Activated CD8-positive, alpha-beta memory T cell treated with anti-CD3 and anti-CD28 coated beads, Interleukin-2, amount 50 U/mL, for 1 hour (primary cell): Measurements from ENCODE around the gene KIF19.

Source experiments
- DNase-seq: peaks from one replicate; pipeline ENCODE4 v3.0.0-alpha.2; 2020; ENCODE audit errors: extremely low read depth

Gene KIF19

DNA sequence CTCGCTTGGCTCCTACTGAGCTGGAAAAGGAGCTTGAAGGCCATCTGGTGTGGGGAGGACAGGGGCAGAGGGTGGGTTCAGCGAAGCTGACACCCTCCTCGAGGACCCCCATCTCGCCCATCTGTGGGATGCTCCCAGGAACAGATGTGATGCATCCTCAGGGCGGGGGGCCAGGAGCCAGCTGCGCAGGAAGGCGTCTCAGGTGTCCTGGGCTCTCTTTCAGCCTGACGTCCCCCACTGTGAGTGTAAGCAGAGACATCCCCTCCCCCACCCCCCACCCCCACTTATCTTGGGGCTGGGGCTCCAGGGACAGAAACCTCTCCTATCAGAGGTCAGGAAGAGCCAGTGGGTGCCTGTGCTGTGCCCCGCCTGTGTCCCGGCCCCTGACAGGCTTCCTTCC lies 16.2 kb downstream of the KIF19 start:
- DNase-seq: no peak

DNA sequence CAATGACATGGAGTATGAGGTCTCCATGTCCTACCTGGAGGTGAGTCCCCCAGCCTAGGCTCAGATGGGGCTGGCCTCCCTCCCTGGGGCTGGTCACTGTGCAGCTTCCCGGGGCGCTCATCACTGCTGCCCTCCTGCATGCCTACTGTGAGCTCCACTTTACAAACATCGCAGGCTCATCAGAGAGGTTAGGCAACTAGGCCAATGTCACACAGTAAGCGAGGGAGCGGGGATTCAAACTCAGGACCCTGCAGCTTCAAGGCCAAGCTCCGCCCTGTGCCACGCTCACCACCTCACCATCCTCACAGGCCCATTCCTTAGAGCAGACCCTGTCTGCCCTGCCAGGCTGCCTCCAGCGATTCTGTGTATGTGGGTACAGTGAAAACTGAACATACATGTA lies 17.1 kb downstream of the KIF19 start:
- DNase-seq: no peak

DNA sequence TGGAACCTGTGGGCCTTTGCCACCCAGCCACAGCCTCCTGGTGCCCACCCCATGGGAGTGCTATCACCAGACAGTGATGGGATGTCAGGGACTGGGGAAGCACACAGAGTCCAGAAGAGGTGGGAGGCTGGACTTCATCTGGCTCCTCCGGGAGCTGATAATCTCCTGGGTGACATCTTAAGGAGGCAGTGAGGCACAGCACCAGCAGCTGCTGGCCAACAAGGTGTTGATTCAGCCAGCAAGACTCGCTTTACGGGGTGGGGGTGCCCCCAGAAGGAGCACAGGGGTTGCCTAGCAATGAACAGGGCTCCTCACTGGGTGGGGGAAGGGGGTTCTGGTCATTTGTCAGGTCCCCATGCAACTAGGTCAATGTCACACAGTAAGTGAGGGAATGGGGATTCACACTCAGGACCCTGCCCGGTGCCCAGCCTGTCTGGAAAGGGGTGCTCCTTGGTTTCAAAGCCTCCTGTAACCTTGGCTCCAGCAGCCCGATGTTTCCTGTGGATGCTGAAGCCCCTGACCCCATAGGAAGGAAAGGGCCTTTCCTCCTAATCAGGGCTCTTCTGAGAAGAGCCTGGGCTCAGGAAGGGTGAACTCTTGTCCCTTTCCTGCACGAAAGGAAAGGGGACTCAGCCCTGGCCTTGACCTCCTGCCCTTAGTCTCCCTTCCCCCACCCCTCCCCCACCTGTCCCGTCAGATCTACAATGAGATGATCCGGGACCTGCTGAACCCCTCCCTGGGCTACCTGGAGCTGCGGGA lies 17.7 kb downstream of the KIF19 start:
- no peak for DNase-seq

DNA sequence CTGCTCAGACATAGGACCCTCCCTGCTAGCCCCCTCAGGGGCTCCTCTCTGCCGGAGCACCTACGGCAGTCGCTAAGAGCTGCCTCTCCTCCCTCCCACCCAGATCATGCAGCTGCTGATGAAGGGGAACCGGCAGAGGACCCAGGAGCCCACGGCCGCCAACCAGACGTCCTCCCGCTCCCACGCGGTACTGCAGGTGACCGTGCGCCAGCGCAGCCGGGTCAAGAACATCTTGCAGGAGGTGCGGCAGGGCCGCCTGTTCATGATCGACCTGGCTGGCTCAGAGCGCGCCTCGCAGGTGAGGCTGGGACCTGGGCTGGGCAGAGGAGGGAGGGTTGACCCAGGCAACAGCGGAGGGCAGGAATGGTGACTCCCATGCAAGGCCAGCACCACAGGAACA lies 18.6 kb downstream of the KIF19 start:
- DNase-seq: no peak

DNA sequence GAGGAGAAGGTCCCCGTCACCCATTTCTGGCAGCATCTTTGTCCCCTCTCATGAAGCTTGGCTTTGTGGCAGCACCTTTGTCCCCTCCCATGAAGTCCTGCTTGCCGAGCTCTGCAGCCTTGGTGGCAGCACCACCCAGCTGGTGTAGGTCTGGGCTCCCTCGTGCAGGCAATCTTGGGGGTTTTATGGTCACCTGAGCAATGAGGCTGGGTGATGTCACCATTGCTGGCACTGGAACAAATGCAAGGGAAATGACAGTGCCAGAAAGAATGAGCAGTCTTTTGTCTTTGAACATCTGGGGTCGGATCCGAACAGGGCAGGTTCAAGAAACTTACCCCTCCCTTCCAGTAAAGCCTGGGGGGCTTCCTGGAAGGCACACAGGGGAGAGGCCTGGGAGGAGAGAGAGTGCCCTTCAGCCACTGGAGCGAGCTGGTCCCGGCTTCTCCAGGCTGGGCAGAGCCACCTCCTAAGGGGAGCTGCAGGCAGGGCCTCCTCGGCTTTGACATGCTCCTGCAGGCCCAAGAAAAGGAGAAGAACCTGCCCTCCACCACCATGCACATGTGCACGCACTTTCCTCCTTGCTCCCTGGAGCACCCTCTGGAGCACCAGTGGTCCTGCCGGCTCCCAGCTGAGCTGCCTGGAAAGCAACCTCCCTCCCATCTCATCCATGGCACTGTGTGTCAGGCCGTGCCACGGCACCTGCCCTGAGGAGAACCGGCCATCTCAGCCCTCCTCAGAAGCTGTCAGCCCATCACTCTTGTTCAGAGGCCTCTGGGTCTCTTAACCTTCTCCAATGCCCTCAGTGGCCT lies 19.6 kb downstream of the KIF19 start:
- DNase-seq: no peak

DNA sequence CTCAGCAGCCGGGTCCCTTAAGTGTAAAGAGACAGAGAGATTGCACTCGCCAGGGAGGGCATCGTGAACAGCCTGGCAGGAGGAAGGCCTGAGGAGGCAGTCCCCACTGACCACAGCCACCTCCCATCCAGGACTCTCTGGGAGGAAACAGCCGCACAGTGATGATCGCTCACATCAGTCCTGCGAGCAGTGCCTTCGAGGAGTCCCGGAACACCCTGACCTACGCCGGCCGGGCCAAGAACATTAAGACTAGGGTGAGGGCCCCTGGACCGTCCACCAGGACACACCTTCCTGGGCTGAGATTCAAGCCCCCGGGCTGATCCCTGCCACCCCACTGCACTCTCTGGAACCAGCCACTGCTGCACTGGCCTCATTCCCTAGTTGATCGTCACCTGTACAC lies 21.6 kb downstream of the KIF19 start:
- no peak for DNase-seq

DNA sequence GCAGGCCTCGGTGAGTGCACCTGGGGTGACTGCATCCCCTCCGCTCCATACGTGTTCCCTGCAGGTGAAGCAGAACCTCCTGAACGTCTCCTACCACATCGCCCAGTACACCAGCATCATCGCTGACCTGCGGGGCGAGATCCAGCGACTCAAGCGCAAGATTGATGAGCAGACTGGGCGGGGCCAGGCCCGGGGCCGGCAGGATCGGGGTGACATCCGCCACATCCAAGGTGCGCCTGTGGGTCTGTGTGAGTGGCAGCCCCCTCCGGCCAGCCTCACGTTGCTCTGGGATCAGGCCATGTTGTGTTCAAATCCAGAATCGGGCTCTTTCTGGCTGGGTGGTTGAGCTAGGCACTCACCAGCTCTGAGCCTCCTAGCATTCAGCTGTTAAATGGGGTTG lies 23.1 kb downstream of the KIF19 start:
- DNase-seq: no peak

DNA sequence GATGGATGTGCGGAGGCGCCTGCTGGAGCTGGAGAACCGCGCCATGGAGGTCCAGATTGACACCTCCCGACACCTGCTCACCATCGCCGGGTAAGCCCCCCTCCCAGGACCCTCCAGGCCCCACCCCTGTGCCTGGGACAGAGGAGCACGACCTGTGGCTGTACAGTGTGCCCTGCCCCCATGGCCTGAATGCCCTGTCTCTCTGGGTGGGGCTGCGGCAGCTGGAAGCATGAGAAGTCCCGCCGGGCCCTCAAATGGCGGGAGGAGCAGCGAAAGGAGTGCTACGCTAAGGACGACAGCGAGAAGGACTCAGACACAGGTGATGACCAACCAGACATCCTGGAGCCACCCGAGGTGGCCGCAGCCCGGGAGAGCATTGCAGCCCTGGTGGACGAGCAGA lies 24.5 kb downstream of the KIF19 start:
- DNase-seq: no peak

DNA sequence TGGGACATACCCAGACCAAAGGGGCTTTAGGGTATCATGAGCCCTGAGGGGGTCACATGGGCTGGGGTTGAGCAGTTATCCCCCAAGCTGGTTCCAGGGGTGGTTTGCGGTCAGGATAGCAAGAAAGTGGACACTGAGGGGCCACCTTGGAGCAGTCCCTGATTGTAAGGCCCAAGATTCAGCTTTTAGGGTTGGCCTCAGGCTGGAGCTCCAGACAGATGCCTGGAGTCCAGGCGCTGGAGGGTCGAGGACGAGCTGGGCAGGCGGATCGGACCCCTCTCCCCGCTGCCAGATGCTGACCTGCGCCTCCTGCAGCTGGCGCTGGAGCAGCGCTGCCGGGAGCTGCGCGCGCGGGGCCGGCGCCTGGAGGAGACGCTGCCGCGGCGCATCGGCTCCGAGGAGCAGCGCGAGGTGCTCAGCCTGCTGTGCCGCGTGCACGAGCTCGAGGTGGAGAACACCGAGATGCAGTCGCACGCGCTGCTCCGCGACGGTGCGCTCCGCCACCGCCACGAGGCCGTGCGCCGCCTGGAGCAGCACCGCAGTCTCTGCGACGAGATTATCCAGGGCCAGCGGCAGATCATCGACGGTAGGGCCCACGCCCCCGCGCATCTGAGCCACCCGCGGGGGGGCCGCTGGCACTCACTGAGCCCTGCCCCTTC lies 25.7 kb downstream of the KIF19 start:
- no peak for DNase-seq

DNA sequence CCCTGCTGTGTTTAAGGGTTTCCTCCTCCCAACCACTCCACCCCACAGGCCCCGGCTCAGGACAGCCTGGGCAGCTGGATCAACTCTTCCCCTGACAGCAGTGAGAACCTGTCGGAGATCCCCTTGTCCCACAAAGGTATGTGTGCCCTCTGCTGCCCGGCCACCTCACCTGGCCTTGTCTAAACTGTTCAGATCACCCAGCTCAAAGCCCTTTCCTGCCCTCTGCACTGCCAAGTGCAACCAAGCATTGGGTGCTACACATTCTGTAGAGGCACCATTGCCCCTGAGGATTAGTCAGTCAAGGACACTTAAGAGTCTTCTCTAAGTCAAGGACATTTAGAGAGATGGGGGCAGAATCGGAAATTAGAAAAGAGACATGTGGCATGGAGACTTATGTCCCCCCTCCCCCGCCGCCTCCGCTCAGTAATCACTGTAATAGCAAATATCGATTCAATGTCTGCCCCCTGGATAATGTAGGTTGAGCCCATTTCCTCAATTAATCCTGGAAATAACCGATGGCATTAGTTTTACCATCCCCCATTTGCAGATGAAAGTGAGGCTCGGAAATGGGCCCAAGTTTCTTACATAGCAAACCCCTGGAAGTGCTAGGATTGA lies 27.5 kb downstream of the KIF19 start:
- DNase-seq: no peak

DNA sequence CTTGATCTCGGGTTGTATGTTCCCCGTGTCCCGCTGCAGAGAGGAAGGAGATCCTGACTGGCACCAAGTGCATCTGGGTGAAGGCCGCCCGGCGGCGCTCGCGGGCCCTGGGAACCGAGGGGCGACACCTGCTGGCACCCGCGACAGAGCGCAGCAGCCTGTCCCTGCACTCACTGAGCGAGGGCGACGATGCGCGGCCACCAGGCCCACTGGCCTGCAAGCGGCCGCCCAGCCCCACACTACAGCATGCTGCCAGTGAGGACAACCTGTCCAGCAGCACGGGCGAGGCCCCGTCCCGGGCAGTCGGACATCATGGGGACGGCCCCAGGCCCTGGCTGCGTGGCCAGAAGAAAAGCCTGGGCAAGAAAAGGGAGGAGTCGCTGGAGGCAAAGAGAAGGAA lies 28.1 kb downstream of the KIF19 start:
- no peak for DNase-seq

DNA sequence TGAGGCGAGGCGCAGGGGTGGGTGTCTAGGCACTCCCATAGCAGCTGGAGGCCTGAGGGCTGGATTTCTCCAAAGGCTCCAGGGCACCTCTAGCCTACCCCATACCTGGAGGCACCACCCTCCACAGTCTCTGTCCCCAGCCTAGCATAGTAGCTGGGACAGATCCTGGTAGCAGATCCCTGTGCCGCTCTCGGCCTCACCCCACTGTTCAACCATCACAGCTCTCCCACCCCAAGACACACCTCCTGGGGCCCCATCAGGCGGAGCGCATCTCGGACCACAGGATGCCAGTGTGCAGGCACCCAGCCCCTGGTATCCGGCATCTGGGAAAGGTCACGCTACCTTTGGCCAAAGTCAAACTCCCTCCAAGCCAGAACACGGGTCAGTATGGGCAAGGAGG lies 28.5 kb downstream of the KIF19 start:
- no peak for DNase-seq

DNA sequence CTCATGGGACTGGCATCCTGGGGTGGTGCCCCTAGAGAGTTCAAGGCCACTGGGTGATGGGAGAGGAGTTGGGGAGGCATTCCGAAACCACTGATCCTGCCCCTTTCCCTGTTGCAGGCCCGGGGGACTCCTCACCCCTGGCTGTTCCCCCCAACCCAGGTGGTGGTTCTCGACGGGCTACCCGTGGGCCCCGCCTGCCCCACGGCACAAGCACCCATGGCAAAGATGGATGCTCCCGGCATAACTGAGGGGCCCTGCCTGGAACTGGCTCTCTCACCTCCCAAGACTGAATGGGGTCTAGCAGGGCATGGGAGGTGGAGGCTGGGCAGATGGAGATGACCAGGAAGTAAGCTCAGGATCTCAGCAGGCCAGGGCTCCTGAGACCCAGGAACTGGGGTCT lies 29.0 kb downstream of the KIF19 start:
- DNase-seq: no peak

DNA sequence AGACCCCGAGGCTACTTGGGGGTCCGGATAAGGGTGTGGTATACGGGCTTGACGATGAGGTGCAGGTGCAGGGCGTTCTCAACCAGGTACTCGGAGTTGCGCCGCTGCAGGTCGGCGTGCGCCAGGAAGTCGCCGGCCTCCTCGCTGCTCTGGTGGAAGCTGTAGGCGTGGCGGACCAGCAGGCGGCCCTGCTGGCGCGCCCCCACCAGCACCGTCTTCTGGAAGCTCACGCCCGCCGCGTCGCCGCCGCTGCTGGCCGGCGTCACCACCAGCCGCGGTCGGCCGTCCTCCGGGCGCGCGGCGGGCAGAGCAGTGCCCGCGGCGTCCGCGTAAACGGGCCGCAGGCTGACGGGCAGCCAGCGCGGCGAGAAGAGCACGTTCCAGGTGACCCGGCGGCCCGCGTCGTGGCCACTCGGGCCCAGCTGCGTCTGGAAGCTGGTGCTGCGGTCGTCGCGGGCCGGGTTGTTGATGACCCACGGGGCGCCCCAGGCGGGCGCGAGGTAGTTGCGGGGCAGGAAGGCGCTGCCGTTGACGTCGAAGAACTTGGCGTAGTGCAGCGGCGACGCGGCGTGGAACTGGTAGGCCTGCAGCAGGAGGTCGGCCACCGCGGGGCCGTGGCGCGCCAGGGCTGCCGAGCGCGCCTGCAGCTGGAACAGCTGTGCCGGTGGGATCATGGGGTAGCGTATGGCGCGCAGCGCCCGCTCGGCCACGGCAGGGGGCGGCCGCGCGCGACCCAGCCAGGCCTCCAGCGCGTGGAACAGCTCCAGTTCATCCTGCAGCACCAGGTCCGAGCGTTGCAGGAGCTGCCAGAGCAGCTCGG lies 30.8 kb downstream of the KIF19 start:
- no peak for DNase-seq

DNA sequence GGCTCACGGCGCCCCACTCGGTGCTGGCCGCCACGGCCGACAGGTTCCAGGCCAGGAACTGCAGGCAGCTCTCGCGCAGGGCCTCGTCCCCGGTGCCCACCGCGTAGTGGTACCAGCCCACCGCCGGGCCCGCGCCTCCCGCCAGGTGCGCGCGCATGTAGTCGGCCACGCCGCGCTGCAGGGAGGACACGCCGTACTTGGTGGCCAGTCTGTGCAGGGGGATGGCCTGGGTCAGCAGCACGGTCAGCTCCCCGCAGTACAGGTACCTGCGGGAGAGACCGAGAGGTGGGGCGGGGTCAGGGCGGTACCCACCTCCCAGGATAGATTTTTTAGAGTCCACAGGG lies 31.4 kb downstream of the KIF19 start:
- no peak for DNase-seq

DNA sequence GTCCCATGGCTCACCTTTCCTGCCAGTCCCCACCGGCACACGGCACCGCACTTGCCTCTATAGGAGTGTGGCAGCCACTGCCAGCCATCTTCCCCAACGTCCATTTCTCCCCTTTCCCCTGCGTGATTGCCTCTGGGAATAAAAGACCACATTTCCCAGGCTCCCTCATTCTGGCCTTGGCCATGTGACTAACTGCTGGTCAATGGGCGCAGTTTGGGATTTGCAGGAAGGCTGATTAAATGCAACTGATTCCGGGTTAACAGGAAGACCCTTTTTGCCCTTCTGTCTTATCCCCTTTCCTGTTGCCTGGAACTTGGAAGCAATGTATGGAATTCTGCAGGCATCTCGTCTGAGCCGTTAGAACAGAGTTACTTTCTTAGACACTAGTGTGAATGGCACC lies 32.7 kb downstream of the KIF19 start:
- no peak for DNase-seq

DNA sequence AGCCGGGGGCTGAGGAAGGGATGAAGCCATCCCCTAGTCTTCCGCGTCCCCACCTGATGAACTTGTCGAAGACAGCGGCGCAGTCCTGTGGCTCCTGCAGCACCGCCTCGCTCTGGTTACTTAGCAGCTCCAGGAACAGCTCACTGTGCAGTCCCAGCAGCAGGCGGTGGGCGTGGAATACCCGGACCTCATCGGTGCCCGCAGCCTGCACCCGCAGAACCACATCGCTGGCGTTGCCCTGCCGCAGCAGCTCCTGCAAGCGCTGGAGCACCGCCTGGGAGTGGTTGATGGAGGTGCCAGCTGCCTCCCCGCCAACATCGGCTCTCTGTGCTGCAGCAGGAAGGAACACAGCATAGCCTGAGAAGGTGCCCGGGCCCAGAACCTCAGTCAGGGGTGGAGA lies 33.9 kb downstream of the KIF19 start:
- no peak for DNase-seq

DNA sequence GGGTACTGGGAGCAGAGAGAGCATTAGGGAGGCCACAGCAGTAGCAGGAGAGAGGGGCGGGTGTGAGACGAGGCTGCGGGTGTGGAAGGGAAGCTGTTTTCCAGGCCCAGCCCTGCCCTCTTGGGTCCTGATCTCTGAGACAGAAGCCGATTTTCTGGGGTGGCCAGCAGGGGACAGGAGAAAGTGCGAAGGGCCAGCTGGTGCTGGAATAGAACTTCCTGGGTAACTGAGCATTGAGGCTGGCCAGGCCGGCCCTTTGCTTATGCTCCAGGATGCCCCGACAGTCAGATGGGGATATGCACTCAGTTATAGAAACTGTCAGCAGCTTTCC lies 34.8 kb downstream of the KIF19 start:
- DNase-seq: no peak

DNA sequence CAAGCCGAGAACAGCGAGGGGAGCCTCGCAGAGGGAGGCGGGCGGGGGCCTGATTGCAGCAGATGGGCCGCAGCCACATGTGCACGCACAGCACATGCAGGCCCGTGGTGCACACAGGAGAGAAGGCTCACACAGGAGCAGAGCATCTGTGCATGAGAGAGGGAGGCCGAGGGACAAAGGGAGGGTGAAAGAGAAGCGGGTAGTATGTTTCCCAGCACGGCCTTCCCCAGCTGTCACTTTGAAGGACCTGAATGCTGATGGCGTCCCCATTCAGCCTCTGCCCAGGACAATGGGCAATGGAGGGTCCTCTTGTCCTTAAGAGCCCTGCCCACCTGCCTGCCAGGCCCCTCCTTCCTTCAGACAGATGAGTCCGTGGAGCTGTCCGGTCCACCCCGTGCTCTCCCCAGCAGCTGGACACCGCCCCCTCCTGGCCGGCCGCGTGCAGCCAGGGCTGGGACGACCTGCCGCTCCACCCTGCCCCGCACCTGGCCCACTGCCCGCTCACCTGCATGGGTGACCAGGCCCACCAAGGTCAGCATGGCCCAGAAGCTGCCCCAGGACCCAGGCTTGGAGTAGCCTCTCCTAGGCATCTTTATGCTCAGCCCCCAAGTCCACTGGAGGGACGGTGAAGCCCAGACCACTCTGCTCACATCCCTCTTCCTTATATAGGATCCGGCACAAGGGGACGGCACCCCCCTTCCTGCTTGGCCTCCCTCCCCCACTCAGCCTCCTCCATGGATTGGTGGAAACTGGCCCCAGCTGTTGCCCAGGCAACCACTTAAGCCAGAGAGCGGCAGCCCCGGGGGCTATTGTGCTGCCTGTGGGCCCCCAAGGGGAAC lies 35.4 kb downstream of the KIF19 start, which contains the start of gene BTBD17:
Gene BTBD17, minus strand, starts transcription at position 639 of the 839 bp plus-strand sequence. Its CDS starts 49 bp downstream, at position 590.
- DNase-seq: no peak

DNA sequence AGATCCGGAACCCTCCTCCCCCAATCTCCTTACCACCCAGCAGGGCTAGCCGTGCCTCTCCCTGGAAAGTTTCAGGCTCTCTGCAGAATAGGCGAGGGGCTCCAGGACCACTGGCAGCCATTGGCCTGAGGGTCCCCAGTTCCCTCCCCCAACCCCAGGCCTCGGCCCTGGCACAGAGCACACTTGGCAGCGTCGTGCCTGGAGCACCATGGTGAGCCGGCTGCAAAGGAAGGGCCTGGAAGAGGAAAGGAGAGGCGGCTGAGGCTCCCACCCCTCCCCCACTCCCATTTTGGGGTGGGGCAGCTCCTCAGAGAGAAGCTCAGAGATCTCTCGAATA lies 36.0 kb downstream of the KIF19 start:
- no peak for DNase-seq
